NCI-H2227 treated with DMSO at 0.1 percent for 48 hours (cell line): Measurements from ENCODE around the gene AKT3.

Experiments
- DNase-seq: peaks from one replicate; lab custom pipeline; 2025; lab: John Stamatoyannopoulos, UW

Gene AKT3

GRCh38 chr1:243507001-243507671 is 342.9 kb downstream of the AKT3 start:
- DNase-seq: no peak

- DNase-seq: no peak
Observed at GRCh38 chr1:243505986-243506689, 343.9 kb downstream of the AKT3 start.

GRCh38 chr1:243503155-243503554 is 346.9 kb downstream of the AKT3 start:
- no peak for DNase-seq

GRCh38 chr1:243501002-243501401 is 349.0 kb downstream of the AKT3 start:
- DNase-seq: no peak

DNA sequence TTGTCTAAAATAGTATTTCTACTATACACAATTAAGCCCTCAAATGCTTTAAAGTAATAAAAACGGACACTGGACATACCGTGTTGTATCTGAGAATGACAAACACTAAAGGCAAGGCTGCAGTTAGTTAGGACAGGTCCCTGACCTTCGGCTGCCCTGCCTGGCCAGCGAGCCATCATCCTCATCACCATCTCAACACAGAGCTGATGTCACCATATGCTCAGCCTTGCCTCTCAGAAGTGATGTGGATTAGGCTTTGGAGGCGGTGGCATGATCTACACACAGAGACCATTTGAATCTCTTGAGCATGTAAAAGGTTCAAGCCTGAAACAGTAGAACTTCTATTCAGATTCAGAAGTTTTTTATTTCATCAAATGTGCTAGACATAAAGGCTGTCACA is 349.5 kb downstream of the AKT3 start:
- no peak for DNase-seq

DNA sequence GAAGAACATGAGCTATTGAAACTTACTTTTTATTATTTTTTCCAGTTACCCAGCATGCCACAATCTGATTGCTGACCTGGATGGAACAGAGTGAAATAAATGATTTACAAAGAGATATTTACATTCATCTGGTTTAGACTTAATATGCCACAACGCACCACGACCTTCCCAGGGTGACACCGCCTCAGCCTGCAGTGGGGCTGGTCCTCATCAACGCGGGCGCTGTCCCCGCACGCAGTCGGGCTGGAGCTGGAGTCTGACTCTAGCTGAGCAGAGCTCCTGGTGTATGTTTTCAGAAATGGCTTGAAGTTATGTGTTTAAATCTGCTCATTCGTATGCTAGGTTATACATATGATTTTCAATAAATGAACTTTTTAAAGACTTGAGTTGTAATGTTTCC is 350.3 kb downstream of the AKT3 start:
- no peak for DNase-seq

- DNase-seq: no peak
Observed at GRCh38 chr1:243499248-243499647, 350.8 kb downstream of the AKT3 start.

DNA sequence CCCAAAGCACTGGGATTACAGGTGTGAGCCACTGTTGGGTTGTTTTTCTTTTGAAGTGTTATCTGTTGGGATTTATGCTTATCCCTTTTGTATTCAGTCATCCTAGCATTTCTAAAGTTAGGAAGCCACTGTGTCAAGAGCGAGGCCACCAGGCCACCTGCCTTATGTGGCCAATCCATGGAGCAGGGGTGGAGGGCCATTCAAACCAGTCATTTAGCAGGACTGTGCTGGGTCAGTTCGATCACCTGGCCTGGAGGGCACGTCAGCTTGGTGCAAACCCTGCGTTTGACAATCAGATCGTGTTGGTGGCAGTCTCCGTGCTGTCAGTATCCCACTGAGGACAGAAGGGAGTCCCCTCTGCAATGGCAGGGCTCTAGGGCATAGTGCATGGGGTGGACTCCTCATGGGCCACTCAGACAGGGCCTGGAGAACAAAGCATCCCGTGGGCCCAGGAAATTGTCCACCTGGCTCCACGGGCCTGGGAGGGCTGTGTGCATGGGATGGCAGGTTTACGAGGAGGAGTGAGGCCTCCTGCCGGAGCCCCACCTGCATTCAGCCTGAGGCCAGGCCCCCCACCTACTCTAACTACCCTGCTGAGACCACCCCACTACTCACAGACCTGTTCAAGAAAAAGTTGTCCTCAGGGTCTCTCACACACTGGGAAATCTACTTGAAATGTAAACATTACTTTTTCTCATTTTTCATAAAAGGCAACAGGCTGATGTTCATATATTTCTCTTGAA is 351.9 kb downstream of the AKT3 start:
- no peak for DNase-seq

- DNase-seq: no peak
Observed at GRCh38 chr1:243496806-243497205, 353.2 kb downstream of the AKT3 start.

DNA sequence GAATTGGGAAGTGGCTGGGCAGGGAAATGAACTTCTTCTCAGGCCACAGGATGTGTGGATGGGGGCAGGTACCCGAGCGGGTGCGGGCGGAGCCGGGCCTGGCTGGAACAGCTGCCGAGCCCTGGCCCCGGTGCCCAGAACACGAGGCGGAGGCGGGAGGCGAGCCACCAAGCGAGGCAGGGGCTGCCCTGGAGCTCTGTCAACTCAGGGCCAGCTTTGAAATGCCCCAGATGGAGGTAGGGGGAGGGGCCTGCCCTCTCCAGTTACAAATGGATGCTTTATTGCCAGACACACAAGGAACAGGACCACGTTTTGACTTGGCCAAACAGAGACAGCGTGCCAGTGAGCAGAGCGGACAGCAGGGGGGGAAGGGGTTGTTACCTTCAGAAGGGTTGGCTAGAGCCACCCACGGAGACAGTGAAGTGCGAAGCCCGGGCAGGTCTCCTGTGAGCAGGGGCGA is 353.8 kb downstream of the AKT3 start:
- no peak for DNase-seq

- DNase-seq: no peak
Observed at GRCh38 chr1:243495442-243496186, 354.4 kb downstream of the AKT3 start.

DNA sequence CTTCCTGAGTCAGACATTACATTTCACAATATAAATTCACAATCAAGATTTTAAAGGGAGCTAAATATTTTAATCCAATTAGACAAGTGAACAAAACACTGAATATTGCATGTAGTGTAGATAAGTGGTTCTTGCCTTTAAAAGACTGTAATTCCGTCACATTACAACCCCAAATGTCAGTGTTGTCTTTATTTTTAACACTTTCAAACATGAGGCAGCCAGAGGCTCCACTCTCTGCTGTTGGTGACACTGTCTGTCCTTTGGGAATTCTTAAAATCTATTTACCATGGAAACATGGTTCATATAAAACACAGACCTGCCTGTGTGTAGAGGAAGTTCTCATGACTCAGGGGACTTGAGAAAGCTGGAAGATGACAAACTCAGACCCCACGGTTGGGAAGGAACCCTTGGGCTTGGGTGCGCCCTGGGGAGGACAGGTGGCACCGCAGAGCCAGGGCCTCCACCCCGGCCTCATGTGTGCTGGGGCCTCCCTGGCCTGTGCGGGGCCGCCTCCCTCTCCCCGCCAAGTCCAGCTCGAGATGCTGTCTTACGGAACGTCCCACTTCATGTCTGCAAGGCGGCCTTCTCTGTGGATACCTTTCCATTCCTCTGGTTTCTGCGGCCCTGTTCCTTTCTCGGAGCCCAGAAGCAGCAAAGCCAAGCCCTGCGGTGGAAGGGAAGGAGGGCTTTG is 355.2 kb downstream of the AKT3 start:
- DNase-seq: no peak

- DNase-seq: no peak
Observed at GRCh38 chr1:243493156-243494129, 356.6 kb downstream of the AKT3 start.

DNA sequence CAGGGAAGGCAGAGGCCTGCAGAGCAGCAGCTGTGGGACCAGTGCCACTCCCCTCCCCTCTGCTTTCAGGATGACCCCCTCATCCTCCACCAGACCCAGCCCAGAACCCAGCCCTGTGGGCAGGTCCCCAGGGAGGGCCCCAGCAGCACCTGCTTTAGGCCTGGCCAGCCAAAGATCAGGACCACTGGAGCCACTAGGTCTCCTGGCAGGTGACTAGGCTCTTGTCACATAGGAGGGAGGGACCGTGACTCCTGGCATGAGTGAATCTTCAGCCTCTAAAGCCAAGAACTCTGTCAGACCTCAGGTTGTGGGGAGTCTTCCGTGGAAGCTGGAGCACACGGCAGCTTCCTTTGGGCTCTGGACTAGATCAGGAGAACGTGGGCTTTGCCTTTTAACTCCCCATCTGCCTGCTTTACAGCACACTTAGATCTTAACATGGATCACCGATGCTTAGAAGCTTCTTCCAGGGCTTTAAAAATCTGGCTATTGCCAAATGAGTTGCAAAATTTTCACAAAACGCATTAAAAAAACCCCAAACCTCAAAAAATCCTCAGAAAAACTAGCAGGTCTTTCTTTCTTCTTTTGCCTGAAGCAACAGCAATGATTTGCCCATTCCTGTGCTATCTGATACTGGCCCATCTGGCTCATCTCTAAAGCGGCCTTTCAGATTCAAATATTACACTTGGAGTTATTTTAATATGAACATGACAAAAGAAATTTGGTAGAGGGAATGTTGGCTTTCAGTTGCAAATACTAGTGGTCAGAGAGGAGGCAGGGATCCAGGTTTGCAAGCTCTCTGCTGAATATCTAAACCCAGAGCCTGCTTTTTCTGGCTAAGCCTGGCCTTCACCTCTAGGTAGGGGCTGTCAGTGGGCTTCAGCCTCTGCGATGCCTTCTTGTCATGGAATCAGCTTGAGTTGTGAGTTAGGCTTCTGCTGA is 359.0 kb downstream of the AKT3 start:
- no peak for DNase-seq

DNA sequence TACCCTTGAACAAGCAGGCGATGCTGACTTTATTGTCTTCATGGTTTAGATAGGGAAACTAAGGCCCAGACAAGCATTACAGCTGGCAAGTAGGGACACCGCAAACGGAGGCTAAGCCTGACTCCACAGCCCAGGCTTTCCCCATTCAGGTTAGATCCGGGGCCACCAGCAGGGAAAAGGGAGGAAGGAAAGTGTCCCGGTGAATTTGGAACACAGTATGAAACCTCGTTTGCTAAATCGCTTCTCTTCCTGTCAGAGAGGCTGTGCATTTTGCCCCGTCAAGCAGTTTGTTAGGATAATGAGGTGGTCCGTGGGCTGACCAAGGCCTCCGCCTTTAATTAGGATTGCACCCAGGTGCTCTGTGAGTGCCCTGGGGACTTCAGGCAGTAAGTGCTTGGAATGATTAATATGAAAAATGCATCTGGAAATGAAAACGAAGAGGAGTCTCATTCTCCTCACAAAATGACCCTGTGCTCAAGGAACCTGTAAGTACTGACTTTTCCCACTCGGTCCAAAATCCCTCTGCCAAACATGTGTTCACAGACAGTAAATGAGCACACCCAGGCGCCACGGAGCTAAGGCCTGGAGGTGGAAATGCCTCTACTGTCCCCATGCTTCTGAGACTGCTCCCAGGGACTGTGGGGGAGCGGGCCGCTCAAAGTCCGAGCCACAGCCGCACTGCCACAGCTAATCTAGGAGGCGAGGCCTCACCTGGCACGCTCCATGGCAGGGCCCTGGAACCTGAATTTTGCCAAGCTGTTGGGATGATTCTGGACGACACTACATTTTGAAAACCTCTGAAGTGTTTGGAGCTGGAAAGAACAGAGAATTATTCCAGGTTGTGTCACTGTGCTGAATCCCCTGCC is 360.1 kb downstream of the AKT3 start:
- no peak for DNase-seq

- DNase-seq: no peak
Observed at GRCh38 chr1:243489158-243489527, 360.9 kb downstream of the AKT3 start.

DNA sequence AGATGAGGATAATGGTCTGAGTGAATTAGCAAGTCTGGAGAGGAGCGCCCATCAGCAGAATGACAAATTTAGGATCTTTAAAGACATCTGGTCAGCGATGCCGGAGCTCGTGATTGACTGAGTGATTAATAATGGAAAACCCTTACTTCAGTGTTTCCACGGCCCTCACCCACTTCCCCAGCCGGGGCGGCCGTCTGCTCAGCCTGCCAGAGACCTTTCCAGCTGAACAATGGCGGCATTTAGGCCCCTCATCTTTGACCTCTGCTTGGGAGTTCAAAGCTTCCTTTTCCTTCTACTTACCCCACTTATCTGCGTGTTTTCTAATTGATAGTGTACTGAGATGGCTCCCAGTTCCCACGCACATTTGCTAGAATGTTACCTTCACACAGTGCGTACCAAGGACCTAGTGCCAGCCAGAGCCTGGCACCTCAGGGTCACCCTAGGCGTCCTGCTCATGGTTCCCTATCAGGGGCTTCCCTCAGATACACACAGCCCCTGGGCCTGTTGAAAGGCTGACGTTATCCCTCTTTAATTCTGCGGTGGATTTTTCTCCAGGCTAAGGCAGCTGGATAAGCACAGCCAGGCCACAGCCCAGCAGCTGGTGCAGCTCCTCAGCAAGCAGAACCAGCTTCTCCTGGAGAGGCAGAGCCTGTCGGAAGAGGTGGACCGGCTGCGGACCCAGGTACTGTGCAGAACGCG is 361.4 kb downstream of the AKT3 start:
- DNase-seq: no peak
